Stimulated activated CD8-positive, alpha-beta memory T cell treated with anti-CD3 and anti-CD28 coated beads, Interleukin-15, amount 100 ng/mL, for 4 hours (primary cell): Measurements from ENCODE around the gene RNF183.

Experiments used
- DNase-seq, 2 donors: peaks; one replicate each; pipeline ENCODE4 v3.0.0-alpha.2; 2020; ENCODE audit warnings: low read depth in 2 of 2

RNF183 gene

GRCh38 chr9:113302792-113303418, at the start of gene RNF183:
Gene RNF183, minus strand, starts transcription at chr9:113303376. Its CDS starts 5,192 bp downstream, at chr9:113298184.
- DNase-seq = no peak

- no peak for DNase-seq
Measured at GRCh38 chr9:113352411-113352810, 49.2 kb upstream of the RNF183 start.

GRCh38 chr9:113352006-113352405, 48.8 kb upstream of the RNF183 start:
- no peak for DNase-seq

- no peak for DNase-seq
Measured at GRCh38 chr9:113350937-113351336, 47.8 kb upstream of the RNF183 start.

- no peak for DNase-seq
Measured at GRCh38 chr9:113350107-113350661, 47.0 kb upstream of the RNF183 start.

GRCh38 chr9:113349445-113350094, 46.4 kb upstream of the RNF183 start, which contains the start of gene BSPRY:
Gene BSPRY, plus strand, starts transcription at chr9:113349541. Its CDS starts 39 bp downstream, at chr9:113349580.
- DNase-seq = no peak

GRCh38 chr9:113349066-113349444, 45.9 kb upstream of the RNF183 start:
- no peak for DNase-seq

GRCh38 chr9:113348437-113348836, 45.3 kb upstream of the RNF183 start:
- no peak for DNase-seq

GRCh38 chr9:113345671-113346070, 42.5 kb upstream of the RNF183 start:
- no peak for DNase-seq

GRCh38 chr9:113345190-113345589, 42.0 kb upstream of the RNF183 start:
- DNase-seq = no peak

- no peak for DNase-seq
Measured at GRCh38 chr9:113343732-113344231, 40.6 kb upstream of the RNF183 start.

- no peak for DNase-seq
Measured at GRCh38 chr9:113341712-113342410, 38.7 kb upstream of the RNF183 start.

- peak; percentile 56 to 65 for DNase-seq
Measured at GRCh38 chr9:113340011-113340699, 37.0 kb upstream of the RNF183 start, which contains the start of gene WDR31. Gene WDR31, minus strand, starts transcription at chr9:113340275. Its CDS starts 8,253 bp downstream, at chr9:113332022.

GRCh38 chr9:113337714-113338113, 34.5 kb upstream of the RNF183 start:
- DNase-seq = no peak

GRCh38 chr9:113331780-113332179, 28.6 kb upstream of the RNF183 start:
- no peak for DNase-seq

- DNase-seq = no peak
Measured at GRCh38 chr9:113328045-113328782, 25.0 kb upstream of the RNF183 start.

- no peak for DNase-seq
Measured at GRCh38 chr9:113326230-113326629, 23.1 kb upstream of the RNF183 start.

- no peak for DNase-seq
Measured at GRCh38 chr9:113322671-113323070, 19.5 kb upstream of the RNF183 start.

GRCh38 chr9:113320051-113320450, 16.9 kb upstream of the RNF183 start:
- no peak for DNase-seq

- no peak for DNase-seq
Measured at GRCh38 chr9:113319054-113319453, 15.9 kb upstream of the RNF183 start.

- DNase-seq = no peak
Measured at GRCh38 chr9:113317777-113318176, 14.6 kb upstream of the RNF183 start.
